Globus pallidus (tissue), 1 donor: Measurements from ENCODE around the gene ARMC2.
"Not testable (repeated sequence)": the region's sequence is repeated elsewhere in the genome, so short reads cannot be mapped to it uniquely, and the experiment has no call there.

Source experiments
- DNase-seq: peaks from one replicate; pipeline ENCODE4 v3.0.0-alpha.2; 2015; ENCODE audit warnings: low spot score

The ARMC2 gene

GRCh38 chr6:108832738-108833137 lies 15.5 kb upstream of the ARMC2 start:
- DNase-seq: no peak

- peak; percentile 88 for DNase-seq
Measured at GRCh38 chr6:108835218-108835850, 12.9 kb upstream of the ARMC2 start.

- DNase-seq: no peak
Measured at GRCh38 chr6:108836061-108836460, 12.2 kb upstream of the ARMC2 start.

GRCh38 chr6:108837236-108837971 lies 10.8 kb upstream of the ARMC2 start:
- DNase-seq: no peak

- DNase-seq: no peak
Measured at GRCh38 chr6:108838101-108838717, 10.0 kb upstream of the ARMC2 start.

- DNase-seq: no peak
Measured at GRCh38 chr6:108839083-108839642, 9.1 kb upstream of the ARMC2 start.

GRCh38 chr6:108840919-108841318 lies 7.3 kb upstream of the ARMC2 start:
- DNase-seq: no peak

GRCh38 chr6:108841377-108841855 lies 6.8 kb upstream of the ARMC2 start:
- no peak for DNase-seq

GRCh38 chr6:108844135-108844534 lies 4.1 kb upstream of the ARMC2 start:
- DNase-seq: no peak

- no peak for DNase-seq
Measured at GRCh38 chr6:108845145-108845544, 3.1 kb upstream of the ARMC2 start.

- no peak for DNase-seq
Measured at GRCh38 chr6:108846101-108846500, 2.1 kb upstream of the ARMC2 start.

GRCh38 chr6:108846628-108847027 lies 1.6 kb upstream of the ARMC2 start:
- no peak for DNase-seq

GRCh38 chr6:108847738-108848115 lies 495 bp upstream of the ARMC2 start:
- DNase-seq: no peak

GRCh38 chr6:108850669-108851465 lies 2.6 kb downstream of the ARMC2 start:
- DNase-seq: no peak

- DNase-seq: no peak
Measured at GRCh38 chr6:108851756-108852155, 3.5 kb downstream of the ARMC2 start.

GRCh38 chr6:108853077-108853476 lies 4.9 kb downstream of the ARMC2 start:
- no peak for DNase-seq

- peak; percentile 54 for DNase-seq
Measured at GRCh38 chr6:108862479-108863191, 14.4 kb downstream of the ARMC2 start.

GRCh38 chr6:108865751-108866286 lies 17.6 kb downstream of the ARMC2 start:
- not testable (repeated sequence) for DNase-seq

- DNase-seq: no peak
Measured at GRCh38 chr6:108866798-108867197, 18.6 kb downstream of the ARMC2 start.

GRCh38 chr6:108868647-108869046 lies 20.4 kb downstream of the ARMC2 start:
- no peak for DNase-seq

GRCh38 chr6:108869876-108870275 lies 21.7 kb downstream of the ARMC2 start:
- no peak for DNase-seq
